Stimulated activated CD8-positive, alpha-beta memory T cell treated with anti-CD3 and anti-CD28 coated beads, Interleukin-15, amount 100 ng/mL, for 24 hours (primary cell): Measurements from ENCODE around the gene RSU1.
A peak's percentile ranks its signal among the peaks of the same experiment; 100 is the strongest.
"Not testable (repeated sequence)": the region's sequence is repeated elsewhere in the genome, so short reads cannot be mapped to it uniquely, and the experiment has no call there.

Experiments used
- DNase-seq: peaks from one replicate; pipeline ENCODE4 v3.0.0-alpha.2; 2020; ENCODE audit warnings: low read depth

The RSU1 gene

GRCh38 chr10:16817125-16818019 is at the start of gene RSU1:
RSU1 (minus strand) TSS chr10:16817424; CDS start chr10:16817081, 343 bp downstream.
- peak; percentile 100 for DNase-seq

- no peak for DNase-seq
Measured at GRCh38 chr10:16866541-16867275, 49.5 kb upstream of the RSU1 start.

- no peak for DNase-seq
Measured at GRCh38 chr10:16865766-16866165, 48.5 kb upstream of the RSU1 start.

DNA sequence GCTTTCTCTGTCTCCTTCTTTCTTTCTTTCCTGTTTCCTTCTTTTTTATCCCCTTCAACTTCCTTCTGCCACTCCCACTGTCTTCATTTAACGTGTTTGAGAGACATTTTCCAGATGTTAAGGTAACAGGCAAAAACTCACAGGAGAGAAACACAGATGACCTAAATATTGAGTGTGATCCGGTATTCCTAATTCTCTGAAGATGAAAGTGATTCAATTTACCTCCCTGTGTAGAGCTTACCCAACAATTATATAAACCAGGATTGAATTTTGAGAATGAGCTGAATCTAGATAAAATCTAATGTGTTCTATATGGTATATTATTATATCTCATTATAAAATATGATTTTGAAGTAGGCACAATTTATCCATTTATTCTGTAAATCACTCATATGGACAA is 46.5 kb upstream of the RSU1 start:
- DNase-seq = no peak

GRCh38 chr10:16857419-16857818 is 40.2 kb upstream of the RSU1 start:
- no peak for DNase-seq

GRCh38 chr10:16856567-16856966 is 39.3 kb upstream of the RSU1 start:
- DNase-seq = no peak

DNA sequence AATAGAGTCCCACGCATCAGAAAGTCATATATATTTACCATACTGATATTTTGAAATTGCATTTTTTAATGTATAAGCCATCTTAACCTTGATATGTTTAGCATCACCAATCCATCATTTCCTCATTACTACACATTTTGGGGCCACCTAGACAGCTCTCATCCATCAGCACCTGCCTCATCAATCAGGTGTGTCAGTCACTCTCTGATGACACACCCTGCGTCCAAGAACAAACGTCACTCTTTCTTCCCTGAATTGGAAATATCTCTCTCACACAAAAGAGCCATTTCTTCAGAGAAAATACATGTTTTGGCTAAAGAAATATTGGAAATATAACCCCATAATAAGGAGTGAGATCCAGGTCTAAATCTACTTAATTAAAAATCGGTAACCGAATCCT is 38.9 kb upstream of the RSU1 start:
- no peak for DNase-seq

GRCh38 chr10:16854623-16855022 is 37.4 kb upstream of the RSU1 start:
- no peak for DNase-seq

GRCh38 chr10:16853809-16854208 is 36.6 kb upstream of the RSU1 start:
- DNase-seq = no peak

DNA sequence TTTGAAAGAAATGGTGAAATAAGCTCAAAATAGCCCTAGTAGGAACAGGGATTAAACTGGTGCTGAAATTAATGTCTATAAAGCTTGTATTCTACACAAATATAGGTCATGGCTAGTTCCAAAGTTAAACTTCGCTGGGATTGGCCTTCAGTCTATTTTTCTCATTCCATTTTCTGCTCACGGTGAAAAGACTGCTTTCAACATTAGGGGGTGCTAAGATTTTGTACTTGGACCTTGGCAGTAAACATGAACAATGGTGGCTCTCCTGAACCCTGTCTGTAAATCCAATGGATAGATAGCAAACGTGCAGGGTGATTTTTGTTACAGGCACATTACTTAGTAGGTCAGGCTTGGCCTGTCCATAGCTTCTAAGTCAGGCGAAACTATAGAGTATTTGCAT is 36.0 kb upstream of the RSU1 start:
- no peak for DNase-seq

DNA sequence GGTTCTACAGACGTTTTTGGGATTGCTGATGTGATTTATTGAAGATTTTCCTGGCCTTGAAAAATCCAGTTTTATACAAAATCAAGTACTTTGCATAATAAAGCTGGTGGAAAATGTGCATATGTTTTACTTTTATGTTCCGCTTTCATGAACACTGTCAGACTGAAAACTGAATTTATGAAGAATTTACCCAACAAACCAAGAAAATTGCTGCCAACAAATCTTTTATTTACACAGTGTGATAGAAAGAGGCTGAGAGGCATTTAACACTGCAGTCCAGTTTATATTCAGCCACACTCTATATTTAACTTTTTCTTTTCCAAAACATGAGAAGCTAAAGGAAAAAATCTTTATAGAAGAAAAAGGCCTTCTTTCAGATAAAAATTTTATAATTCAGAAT is 35.4 kb upstream of the RSU1 start:
- DNase-seq = no peak

DNA sequence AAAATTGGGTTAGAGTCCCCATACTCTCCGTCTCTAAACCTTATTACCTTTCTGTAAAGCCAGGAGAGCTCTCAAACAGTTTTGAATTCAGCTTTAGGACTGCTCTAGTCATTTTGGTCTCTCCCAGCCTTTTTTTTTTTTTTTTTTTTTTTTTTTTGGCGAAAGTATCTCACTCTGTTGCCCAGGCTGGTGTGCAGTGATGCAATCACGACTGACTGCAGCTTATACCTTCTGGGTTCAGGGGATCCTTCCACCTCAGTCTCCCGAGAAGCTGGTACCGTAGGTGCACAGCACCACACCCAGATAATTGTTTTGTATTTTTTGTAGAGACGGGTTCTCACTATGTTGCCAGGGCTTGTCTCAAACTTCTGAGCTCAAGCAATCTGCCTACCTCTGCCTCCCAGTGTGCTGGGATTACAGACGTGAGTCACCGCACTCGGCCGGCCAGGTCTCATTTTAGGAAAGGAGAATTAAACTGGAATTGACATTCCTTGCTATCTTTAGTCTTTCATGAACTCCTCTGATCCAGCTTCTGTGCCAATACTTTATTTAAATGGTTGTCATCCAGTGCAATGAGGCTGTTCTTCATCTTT is 31.4 kb upstream of the RSU1 start:
- DNase-seq = no peak

- DNase-seq = no peak
Measured at GRCh38 chr10:16847644-16848043, 30.4 kb upstream of the RSU1 start.

GRCh38 chr10:16845248-16845647 is 28.0 kb upstream of the RSU1 start:
- no peak for DNase-seq

- DNase-seq = no peak
Measured at GRCh38 chr10:16843252-16843870, 26.1 kb upstream of the RSU1 start.

DNA sequence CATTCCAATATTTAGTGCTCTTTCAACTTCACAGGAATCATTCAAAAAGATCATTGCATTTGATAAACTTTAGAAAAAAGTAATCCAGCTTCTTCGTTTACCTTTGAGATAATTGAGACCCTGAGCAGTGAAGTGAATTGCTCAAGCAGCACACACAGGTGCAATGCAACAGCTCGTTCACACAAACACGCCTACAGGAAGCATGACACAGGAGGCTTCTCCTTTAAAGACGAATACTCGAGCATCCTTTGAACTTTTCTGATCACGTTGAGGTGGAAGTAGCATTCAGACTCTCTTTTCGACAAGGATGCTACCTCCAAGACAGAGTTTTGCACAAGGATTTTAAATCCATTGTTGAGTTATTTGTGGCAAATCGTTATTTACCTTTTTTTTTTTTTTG is 18.0 kb upstream of the RSU1 start:
- no peak for DNase-seq

DNA sequence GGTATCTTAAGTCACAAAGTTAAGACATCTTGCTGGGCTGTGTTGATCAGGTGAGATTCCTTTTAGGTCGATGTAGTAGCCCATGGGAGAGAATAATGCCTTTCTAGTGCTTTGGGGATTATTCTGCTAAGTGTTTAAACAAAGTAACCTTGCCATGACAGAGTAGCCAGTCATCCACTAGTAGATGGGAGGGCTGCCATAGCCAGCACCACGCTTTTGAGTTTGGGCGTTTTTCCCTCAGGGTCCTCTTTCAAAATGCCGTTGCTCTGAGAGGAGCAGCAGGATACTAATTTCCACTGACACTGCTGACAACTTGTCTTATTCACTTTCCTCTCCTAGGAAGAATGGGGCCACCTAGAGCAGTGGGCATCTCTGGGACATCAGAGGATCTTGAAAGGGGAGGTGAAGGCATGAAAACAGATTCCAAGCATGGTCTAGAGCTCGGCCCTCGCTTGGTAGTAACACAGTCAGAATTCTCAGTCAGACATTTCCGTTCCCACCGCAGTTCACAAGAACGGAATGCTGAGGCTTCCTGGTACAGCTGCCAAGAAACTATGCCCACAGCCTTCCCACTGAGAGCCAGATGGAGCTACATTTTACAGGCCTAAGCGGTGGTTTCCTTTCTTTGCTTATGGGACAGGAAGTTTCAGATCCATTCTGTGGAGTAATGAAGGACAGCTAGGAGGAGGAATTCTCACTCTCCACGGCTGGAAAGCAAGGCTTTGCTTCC is 15.3 kb upstream of the RSU1 start:
- no peak for DNase-seq

GRCh38 chr10:16828701-16829175 is 11.5 kb upstream of the RSU1 start:
- no peak for DNase-seq

DNA sequence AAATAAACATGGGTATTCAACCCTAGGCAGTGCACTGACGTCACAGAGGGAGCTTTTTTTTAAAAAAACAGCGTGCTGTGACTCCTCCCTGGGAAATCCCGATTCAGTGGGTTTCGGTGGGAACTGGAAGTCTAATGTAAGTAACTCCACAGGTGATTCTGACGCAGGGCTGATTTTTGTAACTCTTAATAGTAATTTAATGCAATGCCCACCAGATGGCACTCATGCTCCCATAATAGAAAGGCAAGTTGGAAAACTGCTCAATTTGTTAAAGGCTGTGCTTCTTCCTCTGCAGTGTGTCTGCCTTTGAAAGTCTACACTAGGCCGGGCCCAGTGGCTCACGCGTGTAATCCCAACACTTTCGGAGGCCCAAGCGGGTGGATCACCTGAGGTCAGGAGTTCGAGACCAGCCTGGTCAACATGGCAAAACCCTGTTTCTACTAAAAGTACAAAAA is 10.9 kb upstream of the RSU1 start:
- DNase-seq = no peak

DNA sequence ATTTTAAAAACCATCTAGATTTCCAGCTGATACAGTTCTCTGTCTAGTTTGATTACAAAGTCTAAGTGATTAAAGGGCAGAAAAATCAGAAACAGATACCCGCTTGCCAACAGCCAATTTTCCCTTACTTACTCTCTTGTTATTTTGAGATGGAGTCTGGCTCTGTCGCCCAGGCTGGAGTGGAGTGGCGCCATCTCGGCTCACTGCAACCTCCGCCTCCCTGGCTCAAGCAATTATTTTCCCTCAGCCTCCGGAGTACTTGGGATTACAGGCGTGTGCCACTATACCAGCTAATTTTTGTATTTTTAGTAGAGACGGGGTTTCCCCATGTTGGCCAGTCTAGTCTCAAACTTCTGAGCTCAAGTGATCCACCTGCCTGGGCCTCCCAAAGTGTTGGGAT is 10.2 kb upstream of the RSU1 start:
- DNase-seq = not testable (repeated sequence)

- no peak for DNase-seq
Measured at GRCh38 chr10:16822726-16823360, 5.6 kb upstream of the RSU1 start.
